Measurements from ENCODE around the gene EIF3I.

DNA sequence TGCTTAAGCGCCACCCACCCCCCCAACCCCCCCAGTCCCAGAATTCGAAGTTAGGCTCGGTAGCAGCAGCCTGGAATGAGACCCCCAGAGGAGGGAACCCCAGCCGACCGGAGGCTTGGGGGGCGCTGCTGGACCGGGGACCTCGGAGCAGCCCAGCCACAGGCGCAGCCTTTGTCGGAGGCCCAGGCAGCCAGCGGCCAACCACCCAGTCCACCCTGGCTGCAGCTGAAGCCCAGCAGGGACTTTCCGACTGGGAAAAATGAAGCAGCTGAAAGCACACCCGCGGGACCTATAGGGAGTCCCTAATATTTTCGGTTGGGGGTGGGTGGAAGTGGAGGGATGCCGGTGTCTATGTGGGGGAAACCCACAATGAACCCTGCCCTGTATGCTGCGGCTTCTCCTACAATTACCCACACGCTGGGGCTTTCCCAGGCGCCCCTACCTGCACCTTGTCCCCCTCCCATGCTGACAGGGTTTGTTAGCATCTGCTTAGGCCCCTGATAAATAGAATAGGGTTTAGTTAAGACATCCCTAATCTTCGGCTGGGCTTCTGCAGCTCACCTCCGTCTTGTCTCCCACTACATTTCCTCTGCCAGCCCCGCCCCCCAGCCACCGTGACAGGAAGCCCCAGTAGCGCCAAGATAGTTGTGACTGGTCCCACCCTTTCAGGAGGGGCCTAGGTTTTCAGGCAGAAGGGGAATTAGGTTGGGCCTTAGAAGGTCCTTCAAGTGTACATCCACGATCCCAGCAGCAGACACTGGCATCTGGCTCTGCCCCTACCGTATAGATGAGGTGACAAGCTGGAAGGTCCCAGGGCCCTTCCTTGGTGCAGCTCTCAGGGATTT is 21.0 kb upstream of the EIF3I start:
- TF ChIP-seq, protein P1, sequence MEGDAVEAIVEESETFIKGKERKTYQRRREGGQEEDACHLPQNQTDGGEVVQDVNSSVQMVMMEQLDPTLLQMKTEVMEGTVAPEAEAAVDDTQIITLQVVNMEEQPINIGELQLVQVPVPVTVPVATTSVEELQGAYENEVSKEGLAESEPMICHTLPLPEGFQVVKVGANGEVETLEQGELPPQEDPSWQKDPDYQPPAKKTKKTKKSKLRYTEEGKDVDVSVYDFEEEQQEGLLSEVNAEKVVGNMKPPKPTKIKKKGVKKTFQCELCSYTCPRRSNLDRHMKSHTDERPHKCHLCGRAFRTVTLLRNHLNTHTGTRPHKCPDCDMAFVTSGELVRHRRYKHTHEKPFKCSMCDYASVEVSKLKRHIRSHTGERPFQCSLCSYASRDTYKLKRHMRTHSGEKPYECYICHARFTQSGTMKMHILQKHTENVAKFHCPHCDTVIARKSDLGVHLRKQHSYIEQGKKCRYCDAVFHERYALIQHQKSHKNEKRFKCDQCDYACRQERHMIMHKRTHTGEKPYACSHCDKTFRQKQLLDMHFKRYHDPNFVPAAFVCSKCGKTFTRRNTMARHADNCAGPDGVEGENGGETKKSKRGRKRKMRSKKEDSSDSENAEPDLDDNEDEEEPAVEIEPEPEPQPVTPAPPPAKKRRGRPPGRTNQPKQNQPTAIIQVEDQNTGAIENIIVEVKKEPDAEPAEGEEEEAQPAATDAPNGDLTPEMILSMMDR (IDR thresholded peaks at IDR 0.05): no peak
- no peak for TF ChIP-seq ZFX (IDR thresholded peaks at IDR 0.05; ENCODE audit: borderline replicate concordance)

Data from 22Rv1 (cell line).